GM12891 (cell line): ENCODE results near the gene DDC.

Experiments
- POLR2A ChIP-seq: IDR thresholded peaks from 2 replicates; pipeline ENCODE4 v1.6.1; 2011; ENCODE audit warnings: low read depth, low read length, control low read depth
- POLR2AphosphoS5 ChIP-seq: IDR thresholded peaks from 2 replicates; pipeline ENCODE4 v1.6.1; 2011; ENCODE audit warnings: low read depth, low read length, control low read depth
- POU2F2 ChIP-seq: IDR thresholded peaks from 2 replicates; pipeline ENCODE4 v1.6.1; 2011; ENCODE audit warnings: low read depth, mild to moderate bottlenecking, control low read depth, low read length, moderate library complexity
- SPI1 ChIP-seq: IDR thresholded peaks from 2 replicates; pipeline ENCODE4 v1.6.1; 2011; ENCODE audit warnings: low read depth, low read length, control low read depth
- TAF1 ChIP-seq: IDR thresholded peaks from 2 replicates; pipeline ENCODE4 v1.6.1; 2011; ENCODE audit warnings: low read depth, low read length, control low read depth

DNA sequence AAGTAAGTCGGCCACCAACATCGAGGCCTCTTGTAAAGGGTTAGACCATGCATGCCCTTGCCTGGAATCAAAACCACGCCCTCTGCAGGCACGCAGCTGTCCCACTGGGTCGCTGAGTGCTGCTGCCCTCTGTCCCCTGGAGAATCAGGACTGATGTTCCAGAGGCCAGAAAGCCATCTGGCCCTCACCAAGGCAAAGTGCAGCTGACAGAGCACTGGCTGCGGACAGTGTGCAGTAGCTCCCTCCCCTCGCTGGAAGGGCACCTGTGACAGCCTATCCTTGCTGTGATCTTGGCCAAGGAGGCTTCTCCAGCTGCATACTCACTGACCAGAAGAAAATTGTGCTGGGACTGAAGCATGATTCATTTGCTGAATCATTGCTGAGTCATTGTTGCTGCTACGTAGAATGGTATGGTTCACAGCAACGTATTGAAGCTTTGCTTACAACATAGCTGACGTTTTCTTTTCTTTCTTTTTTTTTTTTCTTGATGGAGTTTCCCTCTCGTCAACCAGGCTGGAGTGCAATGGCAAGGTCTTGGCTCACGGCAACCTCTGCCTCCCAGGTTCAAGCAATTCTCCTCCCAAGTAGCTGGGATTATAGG lies 30.4 kb downstream of the DDC start:
- TF ChIP-seq POLR2A, result no peak
- TF ChIP-seq POLR2AphosphoS5, result no peak
- TF ChIP-seq TAF1, result no peak
- TF ChIP-seq SPI1, result no peak
- TF ChIP-seq POU2F2, result no peak
